GM23338 (cell line): ENCODE measurements around the gene COL26A1. TPM values are rescaled to one million over a fixed set of nuclear protein-coding genes. Genes with fewer than 3 reads are reported as not detected.

Experiments
- ATAC-seq: fragments of 200-7000 bp; cut with Tn5 transposase; 3 replicates; pipeline ENCODE4 v1.9.1; 2020
- DNase-seq: peaks from one replicate; pipeline ENCODE4 v3.0.0-alpha.2; 2015; ENCODE audit warnings: low spot score
- H2AFZ ChIP-seq: fragments of 200-600 bp; sonication (generic); 2 replicates; pipeline ENCODE4 v1.8.0; 2016; ENCODE audit warnings: antibody characterized with exemption, mild to moderate bottlenecking, moderate library complexity
- H3F3A ChIP-seq: fragments of 200-600 bp; sonication (generic); replicated peaks from 2 replicates; pipeline ENCODE4 v1.8.0; 2017; ENCODE audit warnings: antibody characterized with exemption, mixed run types, low read depth
- H3K27ac ChIP-seq: fragments of 200-600 bp; sonication (generic); 2 replicates; pipeline ENCODE4 v1.6.1; 2016; ENCODE audit warnings: low read depth
- H3K27me3 ChIP-seq: fragments of 200-600 bp; sonication (generic); 2 replicates; pipeline ENCODE4 v1.8.0; 2016; ENCODE audit warnings: mild to moderate bottlenecking, mixed run types, moderate library complexity; ENCODE audit not compliant: insufficient read depth
- H3K36me3 ChIP-seq: fragments of 200-600 bp; sonication (generic); 2 replicates; pipeline ENCODE4 v1.8.0; 2016; ENCODE audit warnings: mild to moderate bottlenecking; ENCODE audit not compliant: insufficient read depth
- H3K4me1 ChIP-seq: fragments of 200-600 bp; sonication (generic); 2 replicates; pipeline ENCODE4 v1.8.0; 2016; ENCODE audit warnings: mild to moderate bottlenecking, moderate library complexity; ENCODE audit not compliant: insufficient read depth
- H3K4me2 ChIP-seq: fragments of 200-600 bp; sonication (generic); 2 replicates; pipeline ENCODE4 v1.7.1; 2017; ENCODE audit warnings: mixed run types
- H3K4me3 ChIP-seq: fragments of 200-600 bp; sonication (generic); 2 replicates; pipeline ENCODE4 v1.6.1; 2016; ENCODE audit warnings: mixed run types
- H3K79me2 ChIP-seq: fragments of 200-600 bp; sonication (generic); replicated peaks from 2 replicates; pipeline ENCODE4 v1.8.0; 2017; ENCODE audit warnings: mild to moderate bottlenecking; ENCODE audit not compliant: insufficient read depth
- H3K9me2 ChIP-seq: fragments of 200-600 bp; sonication (generic); 2 replicates; pipeline ENCODE4 v1.8.0; 2017; ENCODE audit not compliant: insufficient read depth
- H4K20me1 ChIP-seq: fragments of 200-600 bp; sonication (generic); replicated peaks from 2 replicates; pipeline ENCODE4 v1.8.0; 2017; ENCODE audit warnings: mild to moderate bottlenecking; ENCODE audit not compliant: insufficient read depth
- H3K27ac Mint-ChIP-seq: 2 replicates; pipeline ENCODE4 v1.8.0; 2020; ENCODE audit warnings: inconsistent platforms, mild to moderate bottlenecking, moderate library complexity, mixed read lengths
- H3K27me3 Mint-ChIP-seq: 3 replicates; pipeline ENCODE4 v1.8.0; 2022; ENCODE audit warnings: low read depth, mild to moderate bottlenecking, moderate library complexity, mixed read lengths, inconsistent platforms; ENCODE audit not compliant: insufficient read depth, poor library complexity
- H3K36me3 Mint-ChIP-seq: 3 replicates; pipeline ENCODE4 v1.8.0; 2021; ENCODE audit warnings: low read depth, mild to moderate bottlenecking, inconsistent platforms, moderate library complexity, mixed read lengths
- H3K4me1 Mint-ChIP-seq: 3 replicates; pipeline ENCODE4 v1.8.0; 2020; ENCODE audit warnings: mild to moderate bottlenecking, inconsistent platforms, mixed read lengths
- H3K4me3 Mint-ChIP-seq: 3 replicates; pipeline ENCODE4 v1.8.0; 2021; ENCODE audit warnings: moderate library complexity, mild to moderate bottlenecking, inconsistent platforms, mixed read lengths
- H3K9me3 Mint-ChIP-seq: 3 replicates; pipeline ENCODE4 v1.8.0; 2020; ENCODE audit warnings: moderate library complexity, mild to moderate bottlenecking, inconsistent platforms, mixed read lengths
- CREB1 ChIP-seq: fragments of 250-450 bp; sonication (Bioruptor Pico); IDR thresholded peaks from 2 replicates; pipeline ENCODE4 v1.5.0; 2020; ENCODE audit warnings: low read depth, mild to moderate bottlenecking, moderate library complexity
- EZH2 ChIP-seq: fragments of 200-600 bp; sonication (generic); IDR thresholded peaks from one replicate; pipeline ENCODE4 v1.8.0; 2017; ENCODE audit warnings: antibody characterized with exemption, mild to moderate bottlenecking, low read depth; ENCODE audit not compliant: unreplicated experiment
- NANOG ChIP-seq: IDR thresholded peaks from 2 replicates; pipeline ENCODE4 v1.6.1; 2016; ENCODE audit warnings: antibody characterized with exemption, borderline replicate concordance
- POLR2AphosphoS5 ChIP-seq: IDR thresholded peaks from 2 replicates; pipeline ENCODE4 v1.6.1; 2016; ENCODE audit warnings: antibody characterized with exemption, low read depth
- ZNF462 ChIP-seq: fragments of 250-450 bp; sonication (Bioruptor Pico); IDR thresholded peaks from 2 replicates; pipeline ENCODE4 v1.5.0; 2020; ENCODE audit warnings: mild to moderate bottlenecking, moderate library complexity
- polyA plus RNA-seq: library from polyadenylated mRNA; unstranded; fragments of >200 nt; fragmentation: Nextera tagmentation; extraction: Ambion mirVana; gene quantifications from 2 replicates; pipeline ENCODE4 v1.2.1, GENCODE V29; 2016
- total RNA-seq: library from RNA; depleted of rRNA; stranded (reverse); fragments of >200 nt; shearing (Covaris generic); gene quantifications from 2 replicates; pipeline ENCODE4 v1.2.3, GENCODE V29; 2014
- TF ChIP-seq, protein P1 (sequence below), 2 experiments: fragments of 200-600 bp in 1 of 2; sonication (generic) in 1 of 2; conservative IDR thresholded peaks; 2 replicates each; pipeline versions ENCODE4 v1.5.1 to v1.6.1; 2016 to 2017; ENCODE audit warnings: antibody characterized with exemption in 2 of 2, low read depth in 2 of 2, mild to moderate bottlenecking in 2 of 2, moderate library complexity in 1 of 2

COL26A1 gene
- total and polyA plus RNA-seq, 2 experiments from 2014 or later: 17.8 to 55.0 TPM

- peaks cover 10% of the 10 kb centered on the region; the same call in 2 of the 3 replicates for H3K36me3 Mint-ChIP-seq
- TF ChIP-seq CREB1 (CRISPR knock-in tag) (no peak), POLR2AphosphoS5 (no peak), EZH2 (no peak), NANOG (no peak), ZNF462 (no peak)
- TF ChIP-seq, protein P1, sequence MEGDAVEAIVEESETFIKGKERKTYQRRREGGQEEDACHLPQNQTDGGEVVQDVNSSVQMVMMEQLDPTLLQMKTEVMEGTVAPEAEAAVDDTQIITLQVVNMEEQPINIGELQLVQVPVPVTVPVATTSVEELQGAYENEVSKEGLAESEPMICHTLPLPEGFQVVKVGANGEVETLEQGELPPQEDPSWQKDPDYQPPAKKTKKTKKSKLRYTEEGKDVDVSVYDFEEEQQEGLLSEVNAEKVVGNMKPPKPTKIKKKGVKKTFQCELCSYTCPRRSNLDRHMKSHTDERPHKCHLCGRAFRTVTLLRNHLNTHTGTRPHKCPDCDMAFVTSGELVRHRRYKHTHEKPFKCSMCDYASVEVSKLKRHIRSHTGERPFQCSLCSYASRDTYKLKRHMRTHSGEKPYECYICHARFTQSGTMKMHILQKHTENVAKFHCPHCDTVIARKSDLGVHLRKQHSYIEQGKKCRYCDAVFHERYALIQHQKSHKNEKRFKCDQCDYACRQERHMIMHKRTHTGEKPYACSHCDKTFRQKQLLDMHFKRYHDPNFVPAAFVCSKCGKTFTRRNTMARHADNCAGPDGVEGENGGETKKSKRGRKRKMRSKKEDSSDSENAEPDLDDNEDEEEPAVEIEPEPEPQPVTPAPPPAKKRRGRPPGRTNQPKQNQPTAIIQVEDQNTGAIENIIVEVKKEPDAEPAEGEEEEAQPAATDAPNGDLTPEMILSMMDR (conservative IDR thresholded peaks at IDR 0.05; ENCODE audit: low read depth in 2 of 2): no peak
- H3K9me3 Mint-ChIP-seq: no peaks in the 10 kb centered on the region
- Histone ChIP-seq H3K79me2 (no peaks in the 10 kb centered on the region), H3K4me2 (no peak overlapping the region), H3F3A (no peaks in the 10 kb centered on the region), H4K20me1 (no peaks in the 10 kb centered on the region; the same call in 1 of the 2 replicates), H3K27ac (no peak overlapping the region), H3K27me3 (no peaks in the 10 kb centered on the region), H3K9me2 (no peaks in the 10 kb centered on the region), H3K4me3 (no peak overlapping the region), H3K4me1 (peaks cover 21% of the 10 kb centered on the region), H2AFZ (no peak overlapping the region), H3K36me3 (no peaks in the 10 kb centered on the region)
- DNase-seq (no peak), ATAC-seq (no peak)
- H3K4me3 Mint-ChIP-seq: no peak overlapping the region
- H3K27me3 Mint-ChIP-seq: peaks cover 33% of the 10 kb centered on the region
- H3K4me1 Mint-ChIP-seq: peaks cover 37% of the 10 kb centered on the region
- H3K27ac Mint-ChIP-seq: no peak overlapping the region
These were observed 143.9 kb downstream of the COL26A1 start for GRCh38 chr7:101506531-101506930.
